GM12865 (cell line): ENCODE measurements around the gene TBC1D13.

Source experiments
- DNase-seq: peaks from one replicate; pipeline ENCODE4 v3.0.0; 2010; ENCODE audit warnings: low read depth
- H3K4me3 ChIP-seq: 2 replicates; pipeline ENCODE4 v1.5.1; 2011; ENCODE audit warnings: mild to moderate bottlenecking, low read depth, low read length, control low read depth
- TF ChIP-seq, protein P1 (sequence below): IDR thresholded peaks from 2 replicates; pipeline ENCODE4 v1.5.1; 2011; ENCODE audit warnings: low read length, control low read depth, low read depth, inconsistent platforms; ENCODE audit not compliant: insufficient read depth; ENCODE audit errors: missing control alignments

The TBC1D13 gene

DNA sequence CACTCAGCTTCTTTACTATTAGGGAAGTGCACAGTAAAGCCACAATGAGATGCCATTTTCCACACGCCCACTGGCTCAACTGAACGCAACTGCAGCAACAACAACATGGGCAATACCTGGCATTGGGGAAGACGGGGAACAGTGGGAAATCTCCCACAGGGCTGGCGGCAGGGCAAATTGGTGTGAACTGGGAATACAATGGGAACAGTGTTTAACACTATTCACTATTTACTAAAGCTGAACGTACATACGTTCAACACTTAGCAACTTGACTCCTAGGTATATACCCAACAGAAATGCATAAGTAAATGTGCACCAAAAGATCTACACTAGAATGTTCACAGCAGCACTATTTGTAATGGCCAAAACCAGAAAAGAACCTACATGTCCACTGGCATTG is 29.5 kb upstream of the TBC1D13 start:
- DNase-seq, result no peak
- no peak overlapping the region for H3K4me3 ChIP-seq
- TF ChIP-seq, protein P1, sequence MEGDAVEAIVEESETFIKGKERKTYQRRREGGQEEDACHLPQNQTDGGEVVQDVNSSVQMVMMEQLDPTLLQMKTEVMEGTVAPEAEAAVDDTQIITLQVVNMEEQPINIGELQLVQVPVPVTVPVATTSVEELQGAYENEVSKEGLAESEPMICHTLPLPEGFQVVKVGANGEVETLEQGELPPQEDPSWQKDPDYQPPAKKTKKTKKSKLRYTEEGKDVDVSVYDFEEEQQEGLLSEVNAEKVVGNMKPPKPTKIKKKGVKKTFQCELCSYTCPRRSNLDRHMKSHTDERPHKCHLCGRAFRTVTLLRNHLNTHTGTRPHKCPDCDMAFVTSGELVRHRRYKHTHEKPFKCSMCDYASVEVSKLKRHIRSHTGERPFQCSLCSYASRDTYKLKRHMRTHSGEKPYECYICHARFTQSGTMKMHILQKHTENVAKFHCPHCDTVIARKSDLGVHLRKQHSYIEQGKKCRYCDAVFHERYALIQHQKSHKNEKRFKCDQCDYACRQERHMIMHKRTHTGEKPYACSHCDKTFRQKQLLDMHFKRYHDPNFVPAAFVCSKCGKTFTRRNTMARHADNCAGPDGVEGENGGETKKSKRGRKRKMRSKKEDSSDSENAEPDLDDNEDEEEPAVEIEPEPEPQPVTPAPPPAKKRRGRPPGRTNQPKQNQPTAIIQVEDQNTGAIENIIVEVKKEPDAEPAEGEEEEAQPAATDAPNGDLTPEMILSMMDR, result no peak

DNA sequence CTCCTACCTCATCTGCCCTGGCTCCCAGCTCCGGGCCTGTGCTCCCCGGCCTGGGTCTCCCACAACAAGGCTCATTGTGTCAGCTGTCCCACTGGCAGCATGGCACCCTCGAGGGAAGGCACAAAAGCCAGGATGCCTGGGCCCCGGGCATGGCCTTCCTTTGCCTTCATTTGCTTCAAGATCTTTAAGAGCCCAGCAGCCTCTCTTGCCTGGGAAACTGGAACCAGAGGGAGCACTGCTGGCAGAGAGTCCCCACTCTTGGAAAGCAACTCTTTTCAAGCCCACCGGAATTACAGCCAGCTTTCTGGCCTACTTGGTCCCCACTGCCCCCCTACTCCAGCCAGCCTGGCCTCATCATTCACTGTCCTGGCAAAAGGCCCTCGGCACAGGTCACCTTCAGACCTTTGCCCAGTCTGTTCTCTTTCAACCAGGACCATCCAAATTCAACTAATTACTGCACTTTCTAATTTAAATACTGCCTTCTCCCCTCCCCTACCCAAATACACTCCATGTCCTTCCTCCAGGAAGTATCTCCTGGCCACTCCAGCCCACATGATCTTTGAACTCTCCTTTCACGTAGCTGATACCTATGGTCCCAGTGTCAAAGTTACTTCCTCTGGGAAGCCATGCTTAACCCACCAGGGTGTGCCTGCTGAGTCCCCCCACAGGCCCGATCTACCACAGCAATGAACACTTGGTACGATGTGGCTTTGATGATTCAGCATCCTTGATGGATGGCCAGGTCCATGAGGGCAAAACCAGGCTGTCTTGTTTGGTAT is 24.2 kb upstream of the TBC1D13 start:
- TF ChIP-seq, protein P1, result no peak
- no peak for DNase-seq

DNA sequence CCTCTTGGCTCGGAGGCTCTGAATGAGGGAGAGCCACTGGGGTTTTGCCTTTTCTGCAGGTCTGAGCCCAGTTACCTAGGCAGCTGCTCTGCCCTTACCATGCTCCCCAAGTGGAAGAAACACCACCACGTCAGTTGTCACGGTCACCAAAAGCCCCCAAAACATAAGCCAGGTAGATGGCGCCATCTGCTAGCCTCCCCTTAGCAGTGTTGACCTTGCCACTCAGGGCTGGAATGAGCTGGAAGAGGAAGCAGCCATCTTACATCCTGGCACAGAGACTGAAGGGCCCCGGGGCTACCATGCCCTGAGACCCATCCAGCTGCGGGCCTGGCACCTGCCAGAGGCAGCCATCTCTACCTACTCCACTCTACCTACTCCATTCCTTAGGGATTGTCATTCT is 22.7 kb upstream of the TBC1D13 start:
- DNase-seq, result peak; percentile 29
- TF ChIP-seq, protein P1, result no peak
- no peak overlapping the region for H3K4me3 ChIP-seq

More for the DNA sequence above, 24.2 kb upstream of the TBC1D13 start:
- H3K4me3 ChIP-seq, result no peak overlapping the region

DNA sequence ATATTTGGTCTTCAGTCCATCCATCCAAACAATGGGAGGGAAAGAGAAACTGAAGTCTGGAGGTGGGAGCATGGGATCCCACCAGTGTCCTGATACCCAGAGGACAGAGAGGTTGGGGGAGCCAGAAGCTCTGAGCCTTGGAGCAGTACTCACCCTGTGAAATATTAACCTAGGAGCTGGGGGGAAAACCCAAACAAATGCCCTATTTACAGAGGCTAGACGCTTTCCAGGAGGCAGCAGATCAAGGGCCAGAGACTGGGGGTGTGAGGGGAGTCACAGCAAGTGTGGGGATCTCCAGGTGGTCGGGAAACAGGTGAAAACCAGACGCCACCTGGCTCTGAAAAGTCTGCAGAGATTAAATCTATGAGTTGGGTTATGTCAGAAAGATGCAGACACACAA is 21.6 kb upstream of the TBC1D13 start:
- TF ChIP-seq, protein P1, result no peak
- no peak for DNase-seq
- no peak overlapping the region for H3K4me3 ChIP-seq

DNA sequence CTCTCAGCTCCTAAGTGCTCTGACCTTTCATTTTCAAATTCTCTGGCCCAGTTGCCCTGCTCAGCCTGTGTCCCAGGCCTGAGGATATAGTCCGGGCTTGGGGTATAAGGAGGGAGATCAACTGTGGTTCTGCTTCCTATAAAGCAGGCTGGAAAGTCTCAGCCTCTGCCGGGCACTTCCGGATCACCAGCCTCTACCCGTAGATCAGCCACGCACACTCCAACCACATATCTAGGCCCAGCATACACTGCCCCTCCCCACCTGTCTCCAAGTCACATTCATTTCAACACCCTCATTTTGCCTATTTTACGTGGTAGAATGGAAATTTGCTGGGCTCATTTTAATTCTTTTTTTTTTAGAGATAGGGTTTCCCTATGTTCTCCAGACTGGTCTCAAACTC is 18.4 kb upstream of the TBC1D13 start:
- no peak for DNase-seq

DNA sequence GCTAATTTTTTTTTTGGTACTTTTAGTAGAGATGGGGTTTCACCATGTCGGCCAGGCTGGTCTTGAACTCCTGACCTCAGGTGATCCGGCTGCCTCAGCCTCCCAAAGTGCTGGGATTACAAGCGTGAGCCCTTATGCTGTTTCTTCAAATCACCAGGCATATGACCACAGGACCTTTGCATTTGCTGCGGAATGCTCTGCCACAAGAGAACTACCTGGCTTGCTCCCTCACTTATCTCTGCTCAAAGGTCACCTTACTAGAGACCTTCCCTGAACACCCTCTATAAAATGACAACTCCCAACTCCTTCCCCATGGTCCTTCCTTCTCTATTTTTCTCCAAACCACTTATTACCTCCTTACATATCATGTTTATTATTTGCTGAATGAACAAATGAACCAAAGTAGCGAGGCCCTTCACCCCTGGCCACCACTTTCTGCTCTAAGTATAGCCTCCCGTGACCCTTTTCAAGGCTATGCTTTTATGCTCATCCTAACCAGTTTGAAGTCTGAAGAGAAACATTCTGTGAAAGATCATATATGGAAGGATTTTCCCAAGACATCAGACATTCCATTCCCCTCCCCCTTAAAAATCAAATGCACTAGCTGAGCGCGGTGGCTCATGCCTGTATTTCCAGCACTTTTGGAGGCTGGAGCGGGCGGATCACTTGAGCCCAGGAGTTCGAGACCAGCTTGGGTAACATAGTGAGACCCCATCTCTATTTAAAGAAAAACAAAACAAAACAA is 16.6 kb upstream of the TBC1D13 start:
- no peak for DNase-seq
- H3K4me3 ChIP-seq, result peak overlapping the region; percentile 77
- TF ChIP-seq, protein P1, result no peak

More for the DNA sequence above, 18.4 kb upstream of the TBC1D13 start:
- TF ChIP-seq, protein P1, result no peak
- no peak overlapping the region for H3K4me3 ChIP-seq
